Stromal cell of bone marrow (primary cell): ENCODE results near the gene ZNF398.
A peak's percentile ranks its signal among the peaks of the same experiment; 100 is the strongest.

ENCODE experiments used
- DNase-seq: peaks from one replicate; pipeline ENCODE4 v3.0.0-alpha.2; 2012; ENCODE audit warnings: low read depth

ZNF398 gene

DNA sequence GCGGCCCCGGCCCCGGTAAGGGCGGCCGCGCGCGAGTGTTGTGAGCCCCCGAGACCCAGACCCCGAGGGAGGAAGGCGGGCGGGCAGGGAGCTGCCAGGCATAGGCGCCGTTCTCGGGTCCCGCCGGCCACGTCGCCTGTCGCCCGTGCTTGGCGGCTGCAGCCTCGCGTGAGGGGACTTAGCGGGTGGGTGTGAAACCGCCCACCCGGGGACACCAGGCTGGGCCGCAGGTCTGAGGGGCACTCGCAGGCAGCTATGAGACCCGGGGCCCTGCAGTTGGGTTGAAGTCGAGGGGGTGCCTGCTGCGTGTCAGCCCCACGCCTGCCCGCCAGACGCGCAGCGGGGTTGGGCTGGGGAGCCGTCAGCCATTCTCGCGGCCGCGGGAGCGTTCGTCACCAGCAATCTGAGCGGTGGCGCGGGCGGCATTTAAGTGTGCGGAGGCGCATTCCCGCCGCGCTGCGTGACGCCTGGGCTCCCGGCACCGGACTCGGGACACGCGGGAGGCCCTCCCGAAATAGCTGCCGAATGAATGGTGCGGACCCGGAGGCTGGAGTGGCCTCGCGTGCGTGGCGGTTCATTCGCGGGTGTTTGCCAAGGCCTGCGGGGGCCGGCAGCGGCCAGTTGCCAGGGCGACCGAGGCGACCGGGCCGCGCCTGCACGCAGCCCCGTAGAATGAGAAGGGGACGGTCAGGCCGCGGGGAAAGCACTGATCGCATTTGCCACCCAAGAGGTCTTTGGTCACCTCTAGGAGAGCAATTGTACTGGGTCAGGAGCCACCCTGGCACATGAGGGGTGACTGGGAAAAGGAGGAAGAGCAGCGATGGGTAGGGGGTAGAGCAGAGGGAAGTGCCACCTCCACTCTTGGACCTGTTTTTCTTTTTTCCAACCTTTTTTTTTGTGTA lies 750 bp downstream of the ZNF398 start:
- DNase-seq = no peak

DNA sequence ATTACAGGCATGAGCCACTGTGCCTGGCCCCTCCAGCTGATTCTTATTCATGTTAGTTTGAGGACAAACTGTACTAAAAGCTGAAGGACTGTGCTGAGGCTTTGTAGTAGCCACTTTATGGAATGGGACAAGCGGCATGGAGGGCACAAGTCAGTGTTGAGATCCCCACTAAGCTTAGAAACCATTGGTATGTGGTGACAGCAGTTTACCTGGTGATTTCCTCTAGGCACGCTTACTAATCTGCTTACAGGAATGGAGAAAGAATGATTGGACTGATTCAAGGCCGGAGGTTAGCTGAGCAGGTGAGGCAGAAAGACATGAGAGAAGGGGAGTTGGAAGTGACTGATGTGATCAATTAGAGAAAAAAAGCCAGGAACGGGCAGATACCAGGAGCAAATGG lies 3.7 kb downstream of the ZNF398 start:
- no peak for DNase-seq

DNA sequence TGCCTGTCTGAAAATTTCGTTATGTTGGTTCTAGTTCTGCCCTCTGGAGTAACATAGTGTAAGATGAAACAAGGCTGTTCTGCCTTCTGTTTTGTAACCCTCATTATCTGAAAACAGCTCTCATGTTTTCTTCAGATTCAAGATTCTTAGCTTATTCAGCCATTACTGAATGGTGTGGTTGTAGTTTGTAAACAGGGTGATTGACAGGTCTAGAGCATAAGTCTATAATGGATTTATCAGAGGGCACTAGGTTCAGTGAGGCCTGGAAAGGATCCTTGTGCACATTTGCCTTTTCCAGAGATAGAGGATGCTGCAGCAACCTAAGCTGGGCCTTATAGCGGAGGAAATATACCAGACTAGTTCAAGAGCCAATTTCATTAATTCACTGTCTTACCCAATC lies 6.1 kb downstream of the ZNF398 start:
- DNase-seq = no peak

DNA sequence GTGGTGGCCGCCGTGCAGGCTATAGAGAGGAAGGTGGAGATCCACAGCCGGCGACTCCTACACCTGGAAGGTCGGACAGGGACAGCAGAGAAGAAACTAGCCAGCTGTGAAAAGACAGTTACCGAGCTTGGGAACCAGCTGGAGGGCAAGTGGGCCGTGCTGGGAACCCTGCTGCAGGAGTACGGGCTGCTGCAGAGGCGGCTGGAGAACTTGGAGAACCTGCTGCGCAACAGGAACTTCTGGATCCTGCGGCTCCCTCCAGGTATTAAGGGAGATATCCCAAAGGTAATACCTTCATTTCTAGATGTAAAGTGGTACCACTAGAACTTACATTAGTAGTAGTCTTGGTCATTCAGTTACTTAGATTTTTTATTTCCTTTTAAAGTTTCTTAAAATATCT lies 6.8 kb downstream of the ZNF398 start:
- DNase-seq = no peak

GRCh38 chr7:149156898-149157297 lies 9.6 kb downstream of the ZNF398 start:
- no peak for DNase-seq

- DNase-seq = no peak
Measured at GRCh38 chr7:149161241-149161848, 14.1 kb downstream of the ZNF398 start.

DNA sequence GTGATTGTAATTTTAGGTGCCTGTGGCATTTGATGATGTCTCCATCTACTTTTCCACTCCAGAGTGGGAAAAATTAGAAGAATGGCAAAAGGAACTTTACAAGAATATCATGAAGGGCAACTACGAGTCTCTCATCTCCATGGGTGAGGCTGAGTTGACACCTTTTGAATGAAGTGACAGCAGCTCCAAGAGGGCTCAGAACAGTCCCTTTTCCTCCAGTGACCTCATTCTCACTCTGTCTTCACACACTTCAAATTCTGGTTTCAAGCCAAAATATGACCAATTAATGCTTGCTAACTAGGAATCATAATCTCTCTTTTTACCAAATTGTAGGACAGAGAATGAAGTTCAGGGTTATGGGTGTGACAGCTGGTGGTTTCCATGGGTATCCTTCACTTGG lies 18.9 kb downstream of the ZNF398 start:
- no peak for DNase-seq

- DNase-seq = no peak
Measured at GRCh38 chr7:149166630-149167352, 19.5 kb downstream of the ZNF398 start.

DNA sequence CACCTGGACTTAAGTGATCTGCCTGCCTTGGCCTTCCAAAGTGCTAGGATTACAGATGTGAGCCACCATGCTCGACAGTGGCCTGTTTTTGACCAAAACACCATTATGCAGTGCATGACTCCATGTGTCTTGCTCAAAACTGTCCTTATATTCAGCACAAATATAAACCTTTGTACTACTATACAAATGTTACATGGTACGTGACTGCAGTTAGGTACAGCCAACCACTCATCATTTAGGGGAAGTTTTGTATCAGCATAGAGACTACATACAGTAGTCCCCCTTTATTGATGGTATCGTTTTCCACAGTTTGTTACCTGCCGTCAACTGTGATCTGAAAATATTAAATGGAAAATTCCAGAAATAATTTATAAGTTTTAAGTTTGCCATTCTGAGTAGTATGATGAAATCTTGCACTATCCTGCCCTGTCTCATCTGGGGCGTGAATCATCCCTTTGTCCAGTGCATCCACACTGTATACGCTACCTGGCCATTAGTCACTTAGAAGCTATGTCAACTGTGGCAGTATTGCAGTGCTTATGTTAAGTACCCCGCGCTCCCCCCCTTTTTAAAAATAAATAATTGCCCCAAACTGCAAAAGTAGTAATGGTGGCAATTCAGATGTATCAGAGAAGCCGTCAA lies 24.8 kb downstream of the ZNF398 start:
- DNase-seq = no peak

- no peak for DNase-seq
Measured at GRCh38 chr7:149172534-149172920, 25.3 kb downstream of the ZNF398 start.

- no peak for DNase-seq
Measured at GRCh38 chr7:149175150-149175549, 27.9 kb downstream of the ZNF398 start.

GRCh38 chr7:149179241-149179640 lies 32.0 kb downstream of the ZNF398 start:
- no peak for DNase-seq

- DNase-seq = no peak
Measured at GRCh38 chr7:149180722-149181449, 33.6 kb downstream of the ZNF398 start.

- no peak for DNase-seq
Measured at GRCh38 chr7:149181450-149181790, 34.2 kb downstream of the ZNF398 start.

- no peak for DNase-seq
Measured at GRCh38 chr7:149184274-149184673, 37.0 kb downstream of the ZNF398 start.

DNA sequence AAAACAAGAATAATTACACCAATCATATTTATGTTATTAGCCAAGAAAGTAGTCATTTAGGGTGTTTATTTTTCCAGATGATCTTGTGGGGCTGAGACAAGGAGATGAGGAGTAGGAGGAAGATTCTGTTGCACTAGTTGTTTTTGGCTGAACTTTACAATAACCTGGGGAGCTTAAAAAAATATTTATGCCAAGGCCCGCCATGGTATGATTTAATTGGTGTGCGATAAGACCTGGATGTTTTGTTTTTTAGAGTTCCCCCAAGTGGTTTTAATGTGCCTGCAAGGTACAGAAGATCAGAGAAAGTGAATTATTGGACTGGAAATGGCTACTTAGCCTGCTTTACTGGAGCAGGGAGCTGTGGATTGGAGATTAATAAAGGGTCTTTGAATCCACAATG lies 41.0 kb downstream of the ZNF398 start:
- no peak for DNase-seq

GRCh38 chr7:149188637-149189259 lies 41.5 kb downstream of the ZNF398 start:
- DNase-seq = no peak

DNA sequence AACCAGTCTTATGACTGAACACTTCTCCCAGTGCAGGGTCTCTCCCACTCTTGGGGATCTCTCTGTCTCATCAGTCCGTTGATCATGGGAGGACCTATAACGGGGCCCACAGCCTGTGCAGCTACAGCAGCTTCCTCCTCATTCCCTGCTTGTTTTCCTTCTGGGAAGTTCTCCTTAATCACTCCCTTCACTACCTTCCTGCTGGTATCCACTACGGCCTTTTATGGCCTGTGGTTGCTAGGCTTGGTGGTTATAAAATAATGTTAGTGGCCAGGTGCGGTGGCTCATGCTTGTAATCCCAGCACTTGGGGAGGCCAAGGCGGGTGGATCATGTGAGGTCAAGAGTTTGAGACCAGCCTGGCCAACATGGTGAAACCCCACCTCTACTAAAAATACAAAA lies 44.6 kb downstream of the ZNF398 start:
- no peak for DNase-seq

GRCh38 chr7:149194799-149195179 lies 47.5 kb downstream of the ZNF398 start:
- no peak for DNase-seq

GRCh38 chr7:149195180-149196150 lies 48.2 kb downstream of the ZNF398 start, which contains the start of gene ZNF282:
ZNF282 (plus strand) TSS chr7:149195546; CDS start chr7:149195590, 44 bp downstream.
- DNase-seq = peak; percentile 85
